HepG2 (cell line): Measurements from ENCODE around the gene ELMOD3. TPM values are rescaled to one million over a fixed set of nuclear protein-coding genes. Genes with fewer than 3 reads are reported as not detected.

Experiments used
- AHR ChIP-seq: IDR thresholded peaks from 2 replicates; pipeline ENCODE4 v1.6.1; 2018; ENCODE audit warnings: missing genetic modification reagents, missing compliant biosample characterization
- ARHGAP35 ChIP-seq: sonication (generic); formaldehyde crosslinking; IDR thresholded peaks from 2 replicates; pipeline ENCODE4 v1.9.0; 2022; ENCODE audit warnings: mild to moderate bottlenecking, inconsistent platforms, moderate library complexity, missing genetic modification reagents, borderline replicate concordance
- ATF2 ChIP-seq: sonication (generic); formaldehyde crosslinking; IDR thresholded peaks from 2 replicates; pipeline ENCODE4 v1.4.0; 2020; ENCODE audit warnings: missing genetic modification reagents
- HNF4G ChIP-seq, 2 experiments: sonication (generic) in 1 of 2; formaldehyde crosslinking in 1 of 2; IDR thresholded peaks; 2 replicates each; pipeline versions ENCODE4 v1.4.0 to v1.6.1; 2011 to 2020; ENCODE audit warnings: borderline replicate concordance in 2 of 2, low read depth in 2 of 2, mild to moderate bottlenecking in 2 of 2, low read length in 1 of 2, missing genetic modification reagents in 1 of 2, moderate library complexity in 1 of 2
- HOXA7 ChIP-seq: sonication (generic); formaldehyde crosslinking; IDR thresholded peaks from 2 replicates; pipeline ENCODE4 v1.8.1; 2022; ENCODE audit warnings: mild to moderate bottlenecking, missing genetic modification reagents, moderate library complexity
- IRF1 ChIP-seq: sonication (generic); formaldehyde crosslinking; IDR thresholded peaks from 2 replicates; pipeline ENCODE4 v1.4.0; 2020; ENCODE audit warnings: low read depth, mild to moderate bottlenecking, missing genetic modification reagents
- MAF1 ChIP-seq: sonication (generic); formaldehyde crosslinking; IDR thresholded peaks from 2 replicates; pipeline ENCODE4 v1.5.0; 2020; ENCODE audit warnings: missing genetic modification reagents, borderline replicate concordance
- MIER3 ChIP-seq: IDR thresholded peaks from 2 replicates; pipeline ENCODE4 v1.6.1; 2016; ENCODE audit warnings: missing compliant biosample characterization, borderline replicate concordance
- NBN ChIP-seq: fragments of 450-650 bp; conservative IDR thresholded peaks from 2 replicates; pipeline ENCODE4 v1.6.1; 2017
- NFE2 ChIP-seq: sonication (generic); formaldehyde crosslinking; IDR thresholded peaks from 2 replicates; pipeline ENCODE4 v1.4.0; 2020; ENCODE audit warnings: missing genetic modification reagents
- NFIC ChIP-seq: IDR thresholded peaks from 2 replicates; pipeline ENCODE4 v1.6.1; 2012; ENCODE audit warnings: mild to moderate bottlenecking, low read length, inconsistent platforms
- PPARG ChIP-seq: conservative IDR thresholded peaks from 2 replicates; pipeline ENCODE4 v1.6.1; 2016; ENCODE audit warnings: missing biosample characterization, missing genetic modification reagents
- RARG ChIP-seq: sonication (generic); formaldehyde crosslinking; IDR thresholded peaks from 2 replicates; pipeline ENCODE4 v1.4.0; 2020; ENCODE audit warnings: low read depth, mild to moderate bottlenecking, missing genetic modification reagents
- RFXANK ChIP-seq: IDR thresholded peaks from 2 replicates; pipeline ENCODE4 v1.6.1; 2016
- SMAD9 ChIP-seq: sonication (generic); formaldehyde crosslinking; IDR thresholded peaks from 2 replicates; pipeline ENCODE4 v1.5.1; 2020; ENCODE audit warnings: mild to moderate bottlenecking, missing genetic modification reagents
- TGIF2 ChIP-seq: IDR thresholded peaks from 2 replicates; pipeline ENCODE4 v1.6.1; 2016; ENCODE audit warnings: control low read depth, missing compliant biosample characterization
- ZNF121 ChIP-seq: sonication (generic); formaldehyde crosslinking; IDR thresholded peaks from 2 replicates; pipeline ENCODE4 v1.5.0; 2020; ENCODE audit warnings: mild to moderate bottlenecking, missing genetic modification reagents
- ZNF235 ChIP-seq: sonication (generic); formaldehyde crosslinking; IDR thresholded peaks from 2 replicates; pipeline ENCODE4 v1.8.1; 2023; ENCODE audit warnings: mild to moderate bottlenecking, missing genetic modification reagents, borderline replicate concordance
- ZNF329 ChIP-seq: sonication (generic); formaldehyde crosslinking; IDR thresholded peaks from 2 replicates; pipeline ENCODE4 v1.9.0; 2021; ENCODE audit warnings: low read depth, mild to moderate bottlenecking, missing genetic modification reagents
- ZNF367 ChIP-seq: sonication (generic); formaldehyde crosslinking; IDR thresholded peaks from 2 replicates; pipeline ENCODE4 v1.4.0; 2020; ENCODE audit warnings: missing genetic modification reagents, borderline replicate concordance
- ZNF432 ChIP-seq: sonication (generic); formaldehyde crosslinking; IDR thresholded peaks from 2 replicates; pipeline ENCODE4 v1.5.0; 2020; ENCODE audit warnings: missing genetic modification reagents, mild to moderate bottlenecking, borderline replicate concordance
- ZNF766 ChIP-seq: sonication (generic); formaldehyde crosslinking; IDR thresholded peaks from 2 replicates; pipeline ENCODE4 v1.5.0; 2020; ENCODE audit warnings: missing genetic modification reagents, borderline replicate concordance
- ZSCAN21 ChIP-seq: sonication (generic); formaldehyde crosslinking; IDR thresholded peaks from 2 replicates; pipeline ENCODE4 v1.8.0; 2022; ENCODE audit warnings: mild to moderate bottlenecking, missing genetic modification reagents, moderate library complexity, borderline replicate concordance
- ZXDC ChIP-seq: sonication (generic); formaldehyde crosslinking; IDR thresholded peaks from 2 replicates; pipeline ENCODE4 v1.5.0; 2020; ENCODE audit warnings: mild to moderate bottlenecking, missing genetic modification reagents
- polyA plus RNA-seq, 8 experiments: library from polyadenylated mRNA; depleted of rRNA in 3 of 8; stranded (reverse) in 7 of 8; unstranded in 1 of 8; fragments of >200 nt; fragmentation: Illumina TruSeq in 4 of 8; extraction: Trizol in 4 of 8; gene quantifications; 2 replicates each; pipeline versions ENCODE4 v1.2.1 to v1.2.3, GENCODE V29; 2011 to 2016; ENCODE audit warnings: low read depth in 4 of 8, missing spikeins in 1 of 8, mixed read lengths in 1 of 8; ENCODE audit not compliant: insufficient read depth in 1 of 8
- total RNA-seq, 5 experiments: library from RNA; depleted of rRNA; stranded (reverse); fragments of >200 nt; fragmentation: Illumina TruSeq; extraction: Trizol; gene quantifications; 2 replicates each; pipeline ENCODE4 v1.2.3, GENCODE V29; 2016; ENCODE audit warnings: low read depth in 1 of 5

ELMOD3 gene
- total and polyA plus RNA-seq, 2 of the 13 experiments (the other 11 are each of a cell fraction or from before 2014, with no cell fraction given), result 13.3 to 19.5 TPM

GRCh38 chr2:85418132-85419008, 63.8 kb downstream of the ELMOD3 start, which contains the start of gene SH2D6 (continued):
- 0 out of 2 replicates have a peak, but pooled peaks have one; percentile 19 for TF ChIP-seq HNF4G (IDR thresholded peaks at IDR 0.05; ENCODE audit: borderline replicate concordance, low read depth, low read length)
- no peak; the same call in 1 of the 2 replicates for TF ChIP-seq HNF4G (CRISPR knock-in tag; IDR thresholded peaks at IDR 0.05; ENCODE audit: borderline replicate concordance, low read depth)
- TF ChIP-seq SMAD9 (CRISPR knock-in tag), result no peak
- no peak for TF ChIP-seq IRF1 (CRISPR knock-in tag)
- TF ChIP-seq RFXANK (CRISPR knock-in tag), result no peak; the same call in 1 of the 2 replicates
- 0 out of 2 replicates have a peak, but pooled peaks have one; percentile 65 for TF ChIP-seq MAF1 (CRISPR knock-in tag)
- no peak for TF ChIP-seq HOXA7
- peak; percentile 51; the same call in 1 of the 2 replicates for TF ChIP-seq PPARG (CRISPR knock-in tag)
- peak; percentile 62; the same call in 1 of the 2 replicates for TF ChIP-seq ZNF766 (CRISPR knock-in tag)
- TF ChIP-seq NFE2 (CRISPR knock-in tag), result no peak; the same call in 1 of the 2 replicates
- peak; percentile 87 for TF ChIP-seq ZSCAN21 (CRISPR knock-in tag)
- TF ChIP-seq NFIC, result peak; percentile 69; the same call in 1 of the 2 replicates
- TF ChIP-seq MIER3 (CRISPR knock-in tag), result 0 out of 2 replicates have a peak, but pooled peaks have one; percentile 13
- peak; percentile 92 for TF ChIP-seq ZNF121 (CRISPR knock-in tag)
- TF ChIP-seq ZNF367, result peak; percentile 90; the same call in 1 of the 2 replicates
- TF ChIP-seq NBN, result no peak
- TF ChIP-seq RARG (CRISPR knock-in tag), result no peak
- TF ChIP-seq TGIF2, result no peak
- peak; percentile 83; the same call in 1 of the 2 replicates for TF ChIP-seq ZNF235 (CRISPR knock-in tag)
- no peak for TF ChIP-seq ZNF329
- peak; percentile 79; the same call in 1 of the 2 replicates for TF ChIP-seq ARHGAP35 (CRISPR knock-in tag)
- TF ChIP-seq ZNF432 (CRISPR knock-in tag), result no peak
- TF ChIP-seq ATF2, result peak; percentile 14; the same call in 1 of the 2 replicates
- TF ChIP-seq AHR (CRISPR knock-in tag), result peak; percentile 95
- 0 out of 2 replicates have a peak, but pooled peaks have one; percentile 62 for TF ChIP-seq ZXDC (CRISPR knock-in tag)
